Measurements from ENCODE around the gene POLR1E. TPM values are rescaled to one million over a fixed set of nuclear protein-coding genes. Genes with fewer than 3 reads are reported as not detected.

The POLR1E gene
- total and polyA plus RNA-seq, 2 donors (not counting 3 experiments of a cell fraction or from before 2014, with no cell fraction given), result 9.0 to 21.2 TPM

GRCh38 chr9:37446401-37446800 is 39.3 kb upstream of the POLR1E start:
- no peak for FAIRE-seq
- DNase-seq (ENCODE audit: low read depth, low spot score), result no peak
- Histone ChIP-seq H3K4me1 (ENCODE audit: control insufficient read depth, extremely low read depth, insufficient read depth, low read length) (no peaks in the 10 kb centered on the region), H3K9me1 (replicated peaks; ENCODE audit: control insufficient read depth, extremely low read depth, insufficient read depth, low read length) (no peaks in the 10 kb centered on the region), H2AFZ (ENCODE audit: low read depth, low read length) (no peak overlapping the region), H3K4me3 (replicated peaks in 1 of 3; ENCODE audit: insufficient read depth in 1 of 3, low read depth in 1 of 3, low read length in 3 of 3) (no peak overlapping the region), H3K9ac (replicated peaks; ENCODE audit: extremely low read depth, insufficient read depth, low read length) (no peak overlapping the region), H3K27ac (ENCODE audit: insufficient read depth, low read depth, low read length) (no peak overlapping the region), H3K27me3 (ENCODE audit: control insufficient read depth in 2 of 2, insufficient read depth in 2 of 2, low read length in 2 of 2) (no peaks in the 10 kb centered on the region), H3K79me2 (ENCODE audit: control insufficient read depth, insufficient read depth, low read length) (peaks cover 32% of the 10 kb centered on the region), H3K9me3 (replicated peaks; ENCODE audit: control insufficient read depth, insufficient read depth, low read length) (no peaks in the 10 kb centered on the region), H3K4me2 (ENCODE audit: insufficient read depth, low read length) (no peak overlapping the region), H3K36me3 (ENCODE audit: control insufficient read depth in 2 of 2, extremely low read depth in 1 of 2, insufficient read depth in 2 of 2, low read length in 2 of 2) (peaks cover under 1 to 12% of the 10 kb centered on the region in 2 experiments), H4K20me1 (replicated peaks; ENCODE audit: control insufficient read depth, extremely low read depth, insufficient read depth, low read length) (peaks cover 4% of the 10 kb centered on the region)
- intact Hi-C loops (cut with micrococcal nuclease) (no loop called here), dilution Hi-C loops (cut with MboI; ENCODE audit: extremely low pct_ligation_motif_present, low sequenced_read_pairs) (no loop called here)
- ChIA-PET CTCF (no interaction called here), POLR2A (no interaction called here)
- BruUV-seq (replicated peaks), result no TSS peak
- TF ChIP-seq MYC (IDR thresholded peaks at IDR 0.05; ENCODE audit: low read depth, low read length) (no peak), EZH2 (IDR thresholded peaks at IDR 0.05; ENCODE audit: borderline replicate concordance, low read depth, low read length, severe bottlenecking) (no peak), GATA2 (IDR thresholded peaks at IDR 0.05; ENCODE audit: insufficient read depth, insufficient read length, low read depth, low read length) (no peak), MAX (IDR thresholded peaks at IDR 0.05; ENCODE audit: insufficient read depth, insufficient read length) (no peak), POLR2AphosphoS5 (IDR thresholded peaks at IDR 0.05; ENCODE audit: insufficient read depth, low read depth, low read length) (no peak), POLR2A (IDR thresholded peaks at IDR 0.05; ENCODE audit: low read depth, low read length) (no peak), JUN (IDR thresholded peaks at IDR 0.05; ENCODE audit: borderline replicate concordance, insufficient read depth, insufficient read length, low read depth) (no peak), FOS (IDR thresholded peaks at IDR 0.05; ENCODE audit: borderline replicate concordance, insufficient read depth, low read length) (no peak), CTCF (IDR thresholded peaks at IDR 0.05; ENCODE audit: extremely low read depth in 1 of 2, insufficient read depth in 1 of 2, low read depth in 1 of 2, low read length in 2 of 2) (no peak)
